ENCODE measurements around the gene SHISA6. TPM values are rescaled to one million over a fixed set of nuclear protein-coding genes. Genes with fewer than 3 reads are reported as not detected.

SHISA6 gene
- total RNA-seq, 2 donors from 2014 or later, result 6.7 to 14.4 TPM

DNA sequence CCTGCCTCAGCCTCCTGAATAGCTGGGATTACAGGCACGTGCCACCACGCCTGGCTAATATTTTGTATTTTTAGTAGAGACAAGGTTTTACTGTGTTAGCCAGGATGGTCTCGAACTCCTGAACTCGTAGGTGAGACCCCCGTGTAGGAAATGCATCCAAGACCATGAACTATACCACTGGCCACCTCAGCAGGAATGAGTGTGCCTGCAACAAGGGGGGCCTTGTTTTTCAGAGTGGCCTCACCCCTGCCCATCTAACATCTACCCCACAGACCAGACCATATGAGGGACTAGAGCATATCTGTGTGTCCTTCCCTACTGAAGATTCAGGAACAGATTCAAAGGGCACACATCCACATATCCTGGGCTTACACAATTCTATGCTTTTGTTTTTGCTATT is 44.9 kb downstream of the SHISA6 start:
- TF ChIP-seq, protein P1, sequence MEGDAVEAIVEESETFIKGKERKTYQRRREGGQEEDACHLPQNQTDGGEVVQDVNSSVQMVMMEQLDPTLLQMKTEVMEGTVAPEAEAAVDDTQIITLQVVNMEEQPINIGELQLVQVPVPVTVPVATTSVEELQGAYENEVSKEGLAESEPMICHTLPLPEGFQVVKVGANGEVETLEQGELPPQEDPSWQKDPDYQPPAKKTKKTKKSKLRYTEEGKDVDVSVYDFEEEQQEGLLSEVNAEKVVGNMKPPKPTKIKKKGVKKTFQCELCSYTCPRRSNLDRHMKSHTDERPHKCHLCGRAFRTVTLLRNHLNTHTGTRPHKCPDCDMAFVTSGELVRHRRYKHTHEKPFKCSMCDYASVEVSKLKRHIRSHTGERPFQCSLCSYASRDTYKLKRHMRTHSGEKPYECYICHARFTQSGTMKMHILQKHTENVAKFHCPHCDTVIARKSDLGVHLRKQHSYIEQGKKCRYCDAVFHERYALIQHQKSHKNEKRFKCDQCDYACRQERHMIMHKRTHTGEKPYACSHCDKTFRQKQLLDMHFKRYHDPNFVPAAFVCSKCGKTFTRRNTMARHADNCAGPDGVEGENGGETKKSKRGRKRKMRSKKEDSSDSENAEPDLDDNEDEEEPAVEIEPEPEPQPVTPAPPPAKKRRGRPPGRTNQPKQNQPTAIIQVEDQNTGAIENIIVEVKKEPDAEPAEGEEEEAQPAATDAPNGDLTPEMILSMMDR (conservative IDR thresholded peaks at IDR 0.05), result no peak
- DNase-seq, result no peak
- Mint-ChIP-seq H3K4me1 (no peaks in the 10 kb centered on the region), H3K4me3 (no peak overlapping the region), H3K36me3 (ENCODE audit: low read depth) (peaks cover 23% of the 10 kb centered on the region), H3K27me3 (ENCODE audit: insufficient read depth) (no peaks in the 10 kb centered on the region), H3K27ac (no peak overlapping the region), H3K9me3 (peaks cover 5% of the 10 kb centered on the region)
- Histone ChIP-seq H3K9me3 (ENCODE audit: control insufficient read depth, low read length) (peaks cover 3% of the 10 kb centered on the region), H3K27me3 (ENCODE audit: control insufficient read depth, insufficient read depth, low read length, poor library complexity, severe bottlenecking) (no peaks in the 10 kb centered on the region), H3K4me3 (ENCODE audit: low read length) (no peak overlapping the region), H3K4me1 (ENCODE audit: control insufficient read depth, insufficient read depth, low read length) (no peaks in the 10 kb centered on the region), H3K36me3 (ENCODE audit: control insufficient read depth, insufficient read depth, low read length) (no peaks in the 10 kb centered on the region), H3K27ac (ENCODE audit: low read depth, low read length) (no peak overlapping the region), H3K9ac (ENCODE audit: extremely low read depth, low read length, poor library complexity, severe bottlenecking) (no peak overlapping the region)
- WGBS, 2 experiments (ENCODE audit: insufficient coverage in 1 of 2, insufficient read length in 1 of 2), result 92 to 94% methylated on average over 5 of the region's 5 CpGs

GRCh38 chr17:11287791-11288190 is 46.8 kb downstream of the SHISA6 start:
- H3K4me1 ChIP-seq (ENCODE audit: control insufficient read depth, insufficient read depth, low read length), result no peaks in the 10 kb centered on the region
- Mint-ChIP-seq H3K4me1 (no peaks in the 10 kb centered on the region), H3K27me3 (ENCODE audit: insufficient read depth) (no peaks in the 10 kb centered on the region), H3K36me3 (ENCODE audit: low read depth) (peaks cover 17% of the 10 kb centered on the region), H3K9me3 (no peaks in the 10 kb centered on the region), H3K4me3 (no peak overlapping the region), H3K27ac (no peak overlapping the region)
- no peak overlapping the region for H3K9ac ChIP-seq (ENCODE audit: extremely low read depth, low read length, poor library complexity, severe bottlenecking)
- H3K36me3 ChIP-seq (ENCODE audit: control insufficient read depth, insufficient read depth, low read length), result no peaks in the 10 kb centered on the region
- H3K4me3 ChIP-seq (ENCODE audit: low read length), result no peak overlapping the region
- H3K9me3 ChIP-seq (ENCODE audit: control insufficient read depth, low read length), result no peaks in the 10 kb centered on the region
- no peaks in the 10 kb centered on the region for H3K27me3 ChIP-seq (ENCODE audit: control insufficient read depth, insufficient read depth, low read length, poor library complexity, severe bottlenecking)
- TF ChIP-seq, protein P1 (conservative IDR thresholded peaks at IDR 0.05), result no peak
- no peak overlapping the region for H3K27ac ChIP-seq (ENCODE audit: low read depth, low read length)
- DNase-seq, result no peak

GRCh38 chr17:11290814-11291213 is 49.8 kb downstream of the SHISA6 start:
- Histone ChIP-seq H3K27me3 (ENCODE audit: control insufficient read depth, insufficient read depth, low read length, poor library complexity, severe bottlenecking) (no peaks in the 10 kb centered on the region), H3K27ac (ENCODE audit: low read depth, low read length) (no peak overlapping the region), H3K36me3 (ENCODE audit: control insufficient read depth, insufficient read depth, low read length) (no peaks in the 10 kb centered on the region), H3K9me3 (ENCODE audit: control insufficient read depth, low read length) (no peaks in the 10 kb centered on the region), H3K9ac (ENCODE audit: extremely low read depth, low read length, poor library complexity, severe bottlenecking) (no peak overlapping the region), H3K4me3 (ENCODE audit: low read length) (no peak overlapping the region), H3K4me1 (ENCODE audit: control insufficient read depth, insufficient read depth, low read length) (no peaks in the 10 kb centered on the region)
- no peaks in the 10 kb centered on the region for H3K9me3 Mint-ChIP-seq
- H3K36me3 Mint-ChIP-seq (ENCODE audit: low read depth), result peaks cover 8% of the 10 kb centered on the region
- 91 to 100% methylated on average over 2 to 5 of the region's 7 CpGs for WGBS, 2 experiments (ENCODE audit: insufficient coverage in 1 of 2, insufficient read length in 1 of 2)
- H3K4me3 Mint-ChIP-seq, result no peak overlapping the region
- no peak overlapping the region for H3K27ac Mint-ChIP-seq
- H3K4me1 Mint-ChIP-seq, result no peaks in the 10 kb centered on the region
- H3K27me3 Mint-ChIP-seq (ENCODE audit: insufficient read depth), result no peaks in the 10 kb centered on the region
- TF ChIP-seq, protein P1 (conservative IDR thresholded peaks at IDR 0.05), result no peak
- no peak for DNase-seq

Measured in endodermal cell (in vitro differentiated cells).